ENCODE data around the gene RABAC1. TPM values are rescaled to one million over a fixed set of nuclear protein-coding genes. Genes with fewer than 3 reads are reported as not detected.
"Not testable (repeated sequence)": the region's sequence is repeated elsewhere in the genome, so short reads cannot be mapped to it uniquely, and the experiment has no call there.

RABAC1 gene
- total and polyA plus RNA-seq, 2 experiments from 2014 or later: 151 to 206 TPM

- TF ChIP-seq ZNF462 (CRISPR knock-in tag; IDR thresholded peaks at IDR 0.05): no peak
Observed at GRCh38 chr19:41994521-41994971, 35.4 kb upstream of the RABAC1 start (continued).

- peaks cover 43% of the 10 kb centered on the region for H3K27me3 ChIP-seq (ENCODE audit: insufficient read depth)
- peak within 1 kb of the TSS; percentile 87 for H2AFZ ChIP-seq
- no peaks in the 10 kb centered on the region for H3K79me2 ChIP-seq (replicated peaks; ENCODE audit: insufficient read depth)
- no peaks in the 10 kb centered on the region for H3K9me3 Mint-ChIP-seq
- H4K20me1 ChIP-seq (replicated peaks; ENCODE audit: insufficient read depth): peaks cover 10% of the 10 kb centered on the region
- DNase-seq (ENCODE audit: low spot score): peak; percentile 85
- peaks cover 23% of the 10 kb centered on the region for H3K4me1 Mint-ChIP-seq
- peaks cover 16% of the 10 kb centered on the region; the same call in 1 of the 2 replicates for H3F3A ChIP-seq (replicated peaks; ENCODE audit: low read depth)
- H3K4me3 ChIP-seq: peak within 1 kb of the TSS; percentile 83
- no peaks in the 10 kb centered on the region for H3K9me2 ChIP-seq (ENCODE audit: insufficient read depth)
- peak within 1 kb of the TSS; percentile 95 for H3K4me2 ChIP-seq
- no peaks in the 10 kb centered on the region; the same call in 2 of the 3 replicates for H3K36me3 Mint-ChIP-seq (ENCODE audit: low read depth)
- H3K27ac Mint-ChIP-seq: no peak within 1 kb of the TSS
- peak; percentile 59 for ATAC-seq
- H3K27ac ChIP-seq (ENCODE audit: low read depth): no peak within 1 kb of the TSS
- no peak for TF ChIP-seq ZNF331 (CRISPR knock-in tag; IDR thresholded peaks at IDR 0.05; ENCODE audit: low read depth)
- peak; percentile 56; the same call in 1 of the 2 replicates for TF ChIP-seq POLR2AphosphoS5 (IDR thresholded peaks at IDR 0.05; ENCODE audit: low read depth)
- TF ChIP-seq CREB1 (CRISPR knock-in tag; IDR thresholded peaks at IDR 0.05; ENCODE audit: low read depth): peak; percentile 71; the same call in 1 of the 2 replicates
- H3K36me3 ChIP-seq (ENCODE audit: insufficient read depth): no peaks in the 10 kb centered on the region
- H3K27me3 Mint-ChIP-seq (ENCODE audit: insufficient read depth, low read depth, poor library complexity): peaks cover 47% of the 10 kb centered on the region
- H3K4me1 ChIP-seq (ENCODE audit: insufficient read depth): peaks cover 16% of the 10 kb centered on the region
- peak within 1 kb of the TSS; percentile 78 for H3K4me3 Mint-ChIP-seq
Observed at GRCh38 chr19:41993612-41994483, 34.7 kb upstream of the RABAC1 start, which contains the start of gene ATP1A3. Gene ATP1A3 (minus strand): TSS chr19:41994230. CDS start chr19:41994076, 154 bp downstream.

GRCh38 chr19:41991925-41992569, 32.9 kb upstream of the RABAC1 start:
- not testable (repeated sequence) for H3K4me1 ChIP-seq (ENCODE audit: insufficient read depth); H3K4me3 Mint-ChIP-seq; H3K4me3 ChIP-seq; DNase-seq (ENCODE audit: low spot score); H3K36me3 ChIP-seq (ENCODE audit: insufficient read depth); ATAC-seq; H2AFZ ChIP-seq; H3K27ac ChIP-seq (ENCODE audit: low read depth); H3K4me2 ChIP-seq; H3K27ac Mint-ChIP-seq; H3K79me2 ChIP-seq (replicated peaks; ENCODE audit: insufficient read depth); H3K36me3 Mint-ChIP-seq (ENCODE audit: low read depth); H3K9me2 ChIP-seq (ENCODE audit: insufficient read depth); H3K9me3 Mint-ChIP-seq
- Mint-ChIP-seq H3K27me3 (ENCODE audit: insufficient read depth, low read depth, poor library complexity) (peaks cover 35% of the 10 kb centered on the region), H3K4me1 (peaks cover 18% of the 10 kb centered on the region)
- peaks cover 31% of the 10 kb centered on the region for H3K27me3 ChIP-seq (ENCODE audit: insufficient read depth)
- H3F3A ChIP-seq (replicated peaks; ENCODE audit: low read depth): 0 out of 2 replicates have a peak, but pooled peaks cover 12% of the 10 kb centered on the region
- H4K20me1 ChIP-seq (replicated peaks; ENCODE audit: insufficient read depth): peaks cover 10% of the 10 kb centered on the region
